HCT116 (cell line): Measurements from ENCODE around the gene RPL10A. TPM values are rescaled to one million over a fixed set of nuclear protein-coding genes. Genes with fewer than 3 reads are reported as not detected.

Source experiments
- ATAC-seq: fragments of 200-7000 bp; cut with Tn5 transposase; 2 replicates; pipeline ENCODE4 v1.9.1; 2020; ENCODE audit warnings: mild to moderate bottlenecking, moderate library complexity
- BruUV-seq: library from RNA; stranded (reverse); fragments of 400-500 nt; replicated peaks from 2 replicates; lab custom pipeline; 2021; lab: Mats Ljungman, UMichigan
- CTCF ChIA-PET: fragments of 300-600 bp; sonication (Branson Sonifier 250); formaldehyde crosslinking; loops from one replicate; lab custom pipeline; 2021; ENCODE audit warnings: antibody characterized with exemption; lab: Charles Lee
- POLR2A ChIA-PET: fragments of 300-600, 350-600 bp; sonication (Branson Sonifier 250); formaldehyde crosslinking; loops from one replicate; lab custom pipeline; 2021; ENCODE audit warnings: antibody characterized with exemption; lab: Charles Lee
- RAD21 ChIA-PET, 2 experiments: fragments of 300-600 bp; sonication (Branson Sonifier 250); formaldehyde crosslinking; loops; one replicate each; lab custom pipeline; 2023; ENCODE audit warnings: low total read pairs in 2 of 2; ENCODE audit not compliant: uncharacterized antibody in 2 of 2, unreplicated experiment in 2 of 2, low non-redundant PET in 1 of 2; lab: Charles Lee
- DNase-seq: peaks from one replicate; pipeline ENCODE4 v3.0.0-alpha.2; 2010; ENCODE audit warnings: low read depth, low spot score
- H2AFZ ChIP-seq: fragments of 200-600 bp; shearing (Covaris generic), sonication (generic); 2 replicates; pipeline ENCODE4 v1.6.1; 2017; ENCODE audit warnings: low read depth, mixed run types, mixed read lengths, antibody characterized with exemption, low read length; ENCODE audit not compliant: poor library complexity, severe bottlenecking
- H3K27ac ChIP-seq: 2 replicates; pipeline ENCODE4 v1.5.1; 2012; ENCODE audit warnings: low read depth, low read length
- H3K27me3 ChIP-seq: fragments of 200-600 bp; sonication (generic); 2 replicates; pipeline ENCODE4 v1.6.1; 2016; ENCODE audit warnings: mixed run types, low read length, mixed read lengths; ENCODE audit not compliant: insufficient read depth
- H3K36me3 ChIP-seq, 2 experiments: fragments of 200-500 bp in 1 of 2; fragments of 200-600 bp in 1 of 2; sonication (Bioruptor generic) in 1 of 2; sonication (generic) in 1 of 2; 2 replicates each; pipeline versions ENCODE4 v1.5.1 to v1.6.1; 2014 to 2016; ENCODE audit warnings: low read length in 2 of 2, inconsistent platforms in 1 of 2, mixed read lengths in 1 of 2, mixed run types in 1 of 2; ENCODE audit not compliant: insufficient read depth in 2 of 2, control insufficient read depth in 1 of 2
- H3K4me1 ChIP-seq, 2 experiments: fragments of 200-600 bp in 1 of 2; sonication (generic) in 1 of 2; 2 replicates each; pipeline versions ENCODE4 v1.5.1 to v1.6.1; 2012 to 2017; ENCODE audit warnings: low read length in 2 of 2, inconsistent platforms in 1 of 2, mild to moderate bottlenecking in 1 of 2, mixed read lengths in 1 of 2, mixed run types in 1 of 2, moderate library complexity in 1 of 2; ENCODE audit not compliant: insufficient read depth in 2 of 2, control insufficient read depth in 1 of 2
- H3K4me2 ChIP-seq: fragments of 200-600 bp; sonication (generic); 2 replicates; pipeline ENCODE4 v1.6.1; 2017; ENCODE audit warnings: mixed run types, low read length, mixed read lengths
- H3K4me3 ChIP-seq, 2 experiments: fragments of 200-600 bp in 1 of 2; sonication (generic) in 1 of 2; replicated peaks in 1 of 2; 2 replicates each; pipeline ENCODE4 v1.5.1; 2011 to 2016; ENCODE audit warnings: low read length in 2 of 2, control low read depth in 1 of 2, low read depth in 1 of 2, mild to moderate bottlenecking in 1 of 2, mixed read lengths in 1 of 2, mixed run types in 1 of 2
- H3K79me2 ChIP-seq: fragments of 200-600 bp; sonication (generic); 2 replicates; pipeline ENCODE4 v1.6.1; 2017; ENCODE audit warnings: mild to moderate bottlenecking, mixed run types, low read length, moderate library complexity, mixed read lengths; ENCODE audit not compliant: insufficient read depth
- H3K9ac ChIP-seq: fragments of 200-600 bp; sonication (generic); 2 replicates; pipeline ENCODE4 v1.6.1; 2016; ENCODE audit warnings: low read length, mixed read lengths
- H3K9me2 ChIP-seq: fragments of 200-600 bp; sonication (generic), shearing (Covaris generic); 2 replicates; pipeline ENCODE4 v1.6.1; 2017; ENCODE audit warnings: mixed run types, mild to moderate bottlenecking, moderate library complexity; ENCODE audit not compliant: insufficient read depth
- H3K9me3 ChIP-seq, 2 experiments: fragments of 200-500 bp in 1 of 2; fragments of 200-600 bp in 1 of 2; sonication (Bioruptor generic) in 1 of 2; sonication (generic) in 1 of 2; 2 replicates each; pipeline ENCODE4 v1.6.1; 2014 to 2017; ENCODE audit warnings: low read length in 2 of 2, mixed read lengths in 2 of 2, inconsistent platforms in 1 of 2, low read depth in 1 of 2, mild to moderate bottlenecking in 1 of 2, mixed run types in 1 of 2, moderate library complexity in 1 of 2; ENCODE audit not compliant: control insufficient read depth in 1 of 2, insufficient read depth in 1 of 2
- H4K20me1 ChIP-seq: fragments of 200-600 bp; sonication (generic), shearing (Covaris generic); 2 replicates; pipeline ENCODE4 v1.6.1; 2017; ENCODE audit warnings: mixed run types, mild to moderate bottlenecking, moderate library complexity; ENCODE audit not compliant: insufficient read depth
- CEBPB ChIP-seq: IDR thresholded peaks from 2 replicates; pipeline ENCODE4 v1.6.1; 2012; ENCODE audit warnings: low read depth
- ELF1 ChIP-seq: IDR thresholded peaks from 2 replicates; pipeline ENCODE4 v1.6.1; 2012; ENCODE audit warnings: low read depth, borderline replicate concordance
- EZH2 ChIP-seq: fragments of 200-600 bp; sonication (generic); IDR thresholded peaks from 2 replicates; pipeline ENCODE4 v1.6.1; 2017; ENCODE audit warnings: antibody characterized with exemption, mixed run types
- EZH2phosphoT487 ChIP-seq: fragments of 200-600 bp; IDR thresholded peaks from 2 replicates; pipeline ENCODE4 v1.6.1; 2018; ENCODE audit warnings: antibody characterized with exemption, borderline replicate concordance
- FOSL1 ChIP-seq: IDR thresholded peaks from 2 replicates; pipeline ENCODE4 v1.6.1; 2012; ENCODE audit warnings: low read depth
- JUND ChIP-seq: IDR thresholded peaks from 2 replicates; pipeline ENCODE4 v1.6.1; 2012
- POLR2A ChIP-seq: IDR thresholded peaks from 2 replicates; pipeline ENCODE4 v1.7.0; 2011; ENCODE audit warnings: borderline replicate concordance; ENCODE audit not compliant: insufficient read depth, insufficient read length; ENCODE audit errors: extremely low read depth
- RAD21 ChIP-seq: IDR thresholded peaks from 2 replicates; pipeline ENCODE4 v1.6.1; 2012; ENCODE audit warnings: low read depth, mild to moderate bottlenecking
- SIN3A ChIP-seq: IDR thresholded peaks from 2 replicates; pipeline ENCODE4 v1.6.1; 2012; ENCODE audit warnings: low read depth
- SRF ChIP-seq: IDR thresholded peaks from 2 replicates; pipeline ENCODE4 v1.6.1; 2012; ENCODE audit warnings: low read depth
- TCF7L2 ChIP-seq: IDR thresholded peaks from 2 replicates; pipeline ENCODE4 v1.7.0; 2011; ENCODE audit warnings: borderline replicate concordance, inconsistent platforms; ENCODE audit not compliant: insufficient read depth, insufficient read length; ENCODE audit errors: extremely low read depth
- YY1 ChIP-seq: IDR thresholded peaks from 2 replicates; pipeline ENCODE4 v1.6.1; 2011; ENCODE audit warnings: low read length, low read depth, moderate library complexity, mild to moderate bottlenecking; ENCODE audit not compliant: insufficient replicate concordance; ENCODE audit errors: extremely low read depth
- ZNF274 ChIP-seq: fragments of 200-500 bp; sonication (Bioruptor generic); IDR thresholded peaks from 2 replicates; pipeline ENCODE4 v1.6.1; 2014; ENCODE audit warnings: mild to moderate bottlenecking, low read depth, low read length, inconsistent platforms
- intact Hi-C: fragments of 100-400 bp; cut with micrococcal nuclease; formaldehyde crosslinking; loops from 2 replicates; pipeline ENCODE4 v1.10.0; 2022
- total RNA-seq: library from RNA; stranded (reverse); gene quantifications from one replicate; pipeline ENCODE4 v1.2.1, GENCODE V29; 2021; ENCODE audit not compliant: unreplicated experiment
- TF ChIP-seq, protein P1 (sequence below): IDR thresholded peaks from 2 replicates; pipeline ENCODE4 v1.6.1; 2011; ENCODE audit warnings: mild to moderate bottlenecking, low read length, moderate library complexity; ENCODE audit not compliant: insufficient replicate concordance; ENCODE audit errors: extremely low read depth
- TF ChIP-seq, protein P2 (sequence below): IDR thresholded peaks from 2 replicates; pipeline ENCODE4 v1.6.1; 2012
- TF ChIP-seq, protein P3 (sequence below): IDR thresholded peaks from 2 replicates; pipeline ENCODE4 v1.6.1; 2012; ENCODE audit warnings: low read depth
- TF ChIP-seq, protein P4 (sequence below), 3 experiments: fragments of 200-600 bp in 1 of 3; sonication (generic) in 1 of 3; IDR thresholded peaks in 2 of 3; conservative IDR thresholded peaks in 1 of 3; 2 replicates each; pipeline ENCODE4 v1.5.1; 2012 to 2017; ENCODE audit warnings: low read depth in 2 of 3, low read length in 2 of 3, antibody characterized with exemption in 1 of 3, borderline replicate concordance in 1 of 3, control low read depth in 1 of 3, mild to moderate bottlenecking in 1 of 3, mixed read lengths in 1 of 3, mixed run types in 1 of 3, moderate library complexity in 1 of 3; ENCODE audit not compliant: insufficient read depth in 1 of 3

RPL10A gene
- total RNA-seq, 1 experiment from 2014 or later, result 1,981 TPM

DNA sequence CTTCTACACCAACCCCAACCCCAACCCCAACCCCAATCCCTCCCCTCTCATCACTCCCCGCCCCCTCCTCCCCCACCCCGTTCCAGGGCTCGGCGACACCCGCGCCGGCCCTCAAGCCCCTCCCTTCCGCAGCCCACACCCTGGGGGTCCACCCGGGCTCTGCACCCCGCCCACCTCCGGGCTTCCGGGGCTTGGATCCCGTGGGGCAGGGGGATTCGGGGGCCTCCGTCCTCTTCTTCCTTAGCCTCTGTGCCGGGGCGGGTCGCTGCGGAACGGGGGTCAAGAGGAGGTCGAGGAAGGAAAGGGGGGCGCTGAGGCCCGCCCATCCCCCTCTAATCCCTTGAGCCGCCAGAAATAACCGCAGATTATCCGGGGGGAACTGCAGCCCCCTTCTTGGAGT, 43.8 kb downstream of the RPL10A start:
- POLR2A ChIA-PET, result no interaction called here
- no peaks in the 10 kb centered on the region for H3K36me3 ChIP-seq
- no peaks in the 10 kb centered on the region for H3K9me3 ChIP-seq
- H3K4me3 ChIP-seq, result no peak overlapping the region
- TF ChIP-seq, protein P1, sequence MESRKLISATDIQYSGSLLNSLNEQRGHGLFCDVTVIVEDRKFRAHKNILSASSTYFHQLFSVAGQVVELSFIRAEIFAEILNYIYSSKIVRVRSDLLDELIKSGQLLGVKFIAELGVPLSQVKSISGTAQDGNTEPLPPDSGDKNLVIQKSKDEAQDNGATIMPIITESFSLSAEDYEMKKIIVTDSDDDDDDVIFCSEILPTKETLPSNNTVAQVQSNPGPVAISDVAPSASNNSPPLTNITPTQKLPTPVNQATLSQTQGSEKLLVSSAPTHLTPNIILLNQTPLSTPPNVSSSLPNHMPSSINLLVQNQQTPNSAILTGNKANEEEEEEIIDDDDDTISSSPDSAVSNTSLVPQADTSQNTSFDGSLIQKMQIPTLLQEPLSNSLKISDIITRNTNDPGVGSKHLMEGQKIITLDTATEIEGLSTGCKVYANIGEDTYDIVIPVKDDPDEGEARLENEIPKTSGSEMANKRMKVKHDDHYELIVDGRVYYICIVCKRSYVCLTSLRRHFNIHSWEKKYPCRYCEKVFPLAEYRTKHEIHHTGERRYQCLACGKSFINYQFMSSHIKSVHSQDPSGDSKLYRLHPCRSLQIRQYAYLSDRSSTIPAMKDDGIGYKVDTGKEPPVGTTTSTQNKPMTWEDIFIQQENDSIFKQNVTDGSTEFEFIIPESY, result no peak
- TF ChIP-seq, protein P2, sequence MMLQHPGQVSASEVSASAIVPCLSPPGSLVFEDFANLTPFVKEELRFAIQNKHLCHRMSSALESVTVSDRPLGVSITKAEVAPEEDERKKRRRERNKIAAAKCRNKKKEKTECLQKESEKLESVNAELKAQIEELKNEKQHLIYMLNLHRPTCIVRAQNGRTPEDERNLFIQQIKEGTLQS, result no peak
- no peak for TF ChIP-seq EZH2phosphoT487
- no peak for TF ChIP-seq ELF1
- no peak for TF ChIP-seq ZNF274
- TF ChIP-seq, protein P3, sequence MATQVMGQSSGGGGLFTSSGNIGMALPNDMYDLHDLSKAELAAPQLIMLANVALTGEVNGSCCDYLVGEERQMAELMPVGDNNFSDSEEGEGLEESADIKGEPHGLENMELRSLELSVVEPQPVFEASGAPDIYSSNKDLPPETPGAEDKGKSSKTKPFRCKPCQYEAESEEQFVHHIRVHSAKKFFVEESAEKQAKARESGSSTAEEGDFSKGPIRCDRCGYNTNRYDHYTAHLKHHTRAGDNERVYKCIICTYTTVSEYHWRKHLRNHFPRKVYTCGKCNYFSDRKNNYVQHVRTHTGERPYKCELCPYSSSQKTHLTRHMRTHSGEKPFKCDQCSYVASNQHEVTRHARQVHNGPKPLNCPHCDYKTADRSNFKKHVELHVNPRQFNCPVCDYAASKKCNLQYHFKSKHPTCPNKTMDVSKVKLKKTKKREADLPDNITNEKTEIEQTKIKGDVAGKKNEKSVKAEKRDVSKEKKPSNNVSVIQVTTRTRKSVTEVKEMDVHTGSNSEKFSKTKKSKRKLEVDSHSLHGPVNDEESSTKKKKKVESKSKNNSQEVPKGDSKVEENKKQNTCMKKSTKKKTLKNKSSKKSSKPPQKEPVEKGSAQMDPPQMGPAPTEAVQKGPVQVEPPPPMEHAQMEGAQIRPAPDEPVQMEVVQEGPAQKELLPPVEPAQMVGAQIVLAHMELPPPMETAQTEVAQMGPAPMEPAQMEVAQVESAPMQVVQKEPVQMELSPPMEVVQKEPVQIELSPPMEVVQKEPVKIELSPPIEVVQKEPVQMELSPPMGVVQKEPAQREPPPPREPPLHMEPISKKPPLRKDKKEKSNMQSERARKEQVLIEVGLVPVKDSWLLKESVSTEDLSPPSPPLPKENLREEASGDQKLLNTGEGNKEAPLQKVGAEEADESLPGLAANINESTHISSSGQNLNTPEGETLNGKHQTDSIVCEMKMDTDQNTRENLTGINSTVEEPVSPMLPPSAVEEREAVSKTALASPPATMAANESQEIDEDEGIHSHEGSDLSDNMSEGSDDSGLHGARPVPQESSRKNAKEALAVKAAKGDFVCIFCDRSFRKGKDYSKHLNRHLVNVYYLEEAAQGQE, result no peak
- TF ChIP-seq SRF, result no peak
- TF ChIP-seq, protein P4, sequence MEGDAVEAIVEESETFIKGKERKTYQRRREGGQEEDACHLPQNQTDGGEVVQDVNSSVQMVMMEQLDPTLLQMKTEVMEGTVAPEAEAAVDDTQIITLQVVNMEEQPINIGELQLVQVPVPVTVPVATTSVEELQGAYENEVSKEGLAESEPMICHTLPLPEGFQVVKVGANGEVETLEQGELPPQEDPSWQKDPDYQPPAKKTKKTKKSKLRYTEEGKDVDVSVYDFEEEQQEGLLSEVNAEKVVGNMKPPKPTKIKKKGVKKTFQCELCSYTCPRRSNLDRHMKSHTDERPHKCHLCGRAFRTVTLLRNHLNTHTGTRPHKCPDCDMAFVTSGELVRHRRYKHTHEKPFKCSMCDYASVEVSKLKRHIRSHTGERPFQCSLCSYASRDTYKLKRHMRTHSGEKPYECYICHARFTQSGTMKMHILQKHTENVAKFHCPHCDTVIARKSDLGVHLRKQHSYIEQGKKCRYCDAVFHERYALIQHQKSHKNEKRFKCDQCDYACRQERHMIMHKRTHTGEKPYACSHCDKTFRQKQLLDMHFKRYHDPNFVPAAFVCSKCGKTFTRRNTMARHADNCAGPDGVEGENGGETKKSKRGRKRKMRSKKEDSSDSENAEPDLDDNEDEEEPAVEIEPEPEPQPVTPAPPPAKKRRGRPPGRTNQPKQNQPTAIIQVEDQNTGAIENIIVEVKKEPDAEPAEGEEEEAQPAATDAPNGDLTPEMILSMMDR (IDR thresholded peaks at IDR 0.05 in 2 of 3, conservative IDR thresholded peaks at IDR 0.05 in 1 of 3; ENCODE audit: borderline replicate concordance in 1 of 3, insufficient read depth in 1 of 3, low read depth in 2 of 3, low read length in 2 of 3), result no peak
- no peak for TF ChIP-seq JUND
- no peak for TF ChIP-seq EZH2
- TF ChIP-seq RAD21, result no peak
- TF ChIP-seq TCF7L2, result no peak
- no peak for TF ChIP-seq CEBPB
- no peak for TF ChIP-seq SIN3A
- no peak for TF ChIP-seq YY1
- no peak for TF ChIP-seq FOSL1
- no peak for TF ChIP-seq POLR2A
- TF ChIP-seq, all 23 proteins: peak for 0
- Histone ChIP-seq H3K27ac (no peak overlapping the region), H2AFZ (no peak overlapping the region), H3K9ac (no peak overlapping the region), H4K20me1 (no peaks in the 10 kb centered on the region), H3K79me2 (no peaks in the 10 kb centered on the region), H3K9me2 (no peaks in the 10 kb centered on the region), H3K27me3 (no peaks in the 10 kb centered on the region), H3K4me1 (no peaks in the 10 kb centered on the region), H3K4me2 (no peak overlapping the region)
- no TSS peak for BruUV-seq
- no peak for ATAC-seq
- ChIA-PET RAD21 (no interaction called here), CTCF (no interaction called here)
- no peak for DNase-seq
- intact Hi-C loops, result no loop called here
